ENCODE results near the gene YIPF5.

GRCh38 chr5:144114571-144114970 lies 55.9 kb downstream of the YIPF5 start:
- TF ChIP-seq, protein P1, sequence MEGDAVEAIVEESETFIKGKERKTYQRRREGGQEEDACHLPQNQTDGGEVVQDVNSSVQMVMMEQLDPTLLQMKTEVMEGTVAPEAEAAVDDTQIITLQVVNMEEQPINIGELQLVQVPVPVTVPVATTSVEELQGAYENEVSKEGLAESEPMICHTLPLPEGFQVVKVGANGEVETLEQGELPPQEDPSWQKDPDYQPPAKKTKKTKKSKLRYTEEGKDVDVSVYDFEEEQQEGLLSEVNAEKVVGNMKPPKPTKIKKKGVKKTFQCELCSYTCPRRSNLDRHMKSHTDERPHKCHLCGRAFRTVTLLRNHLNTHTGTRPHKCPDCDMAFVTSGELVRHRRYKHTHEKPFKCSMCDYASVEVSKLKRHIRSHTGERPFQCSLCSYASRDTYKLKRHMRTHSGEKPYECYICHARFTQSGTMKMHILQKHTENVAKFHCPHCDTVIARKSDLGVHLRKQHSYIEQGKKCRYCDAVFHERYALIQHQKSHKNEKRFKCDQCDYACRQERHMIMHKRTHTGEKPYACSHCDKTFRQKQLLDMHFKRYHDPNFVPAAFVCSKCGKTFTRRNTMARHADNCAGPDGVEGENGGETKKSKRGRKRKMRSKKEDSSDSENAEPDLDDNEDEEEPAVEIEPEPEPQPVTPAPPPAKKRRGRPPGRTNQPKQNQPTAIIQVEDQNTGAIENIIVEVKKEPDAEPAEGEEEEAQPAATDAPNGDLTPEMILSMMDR (optimal IDR thresholded peaks at IDR 0.05 in 1 of 3, IDR thresholded peaks at IDR 0.05 in 1 of 3, conservative IDR thresholded peaks at IDR 0.05 in 1 of 3; ENCODE audit: extremely low read depth in 1 of 3, insufficient read depth in 2 of 3, low read length in 3 of 3): no peak
- TF ChIP-seq EZH2 (IDR thresholded peaks at IDR 0.05; ENCODE audit: low read length): no peak

All from keratinocyte (primary cell).